Activated T-cell treated with anti-CD3 and anti-CD28 coated beads, Interleukin-2, amount 50 U/mL, for 72 hours (primary cell): ENCODE measurements around the gene CCNY. TPM values are rescaled to one million over a fixed set of nuclear protein-coding genes. Genes with fewer than 3 reads are reported as not detected.
A peak's percentile ranks its signal among the peaks of the same experiment; 100 is the strongest.

ENCODE experiments used
- ATAC-seq, 2 donors: fragments of 150-1000 bp; cut with Tn5 transposase; replicated peaks in 1 of 2; 2 replicates each; pipeline ENCODE4 v1.10.0; 2021; ENCODE audit warnings: moderate library complexity in 2 of 2, mild to moderate bottlenecking in 1 of 2
- DNase-seq, 2 donors: peaks; one replicate each; pipeline ENCODE4 v3.0.0; 2021 to 2022; ENCODE audit warnings: mixed read lengths in 1 of 2
- H3K27ac Mint-ChIP-seq: one replicate; pipeline ENCODE4 v1.8.0; 2022; ENCODE audit warnings: mild to moderate bottlenecking, moderate library complexity, mixed read lengths
- H3K27me3 Mint-ChIP-seq: one replicate; pipeline ENCODE4 v1.8.0; 2022; ENCODE audit warnings: low read depth, mixed read lengths
- H3K36me3 Mint-ChIP-seq, 2 donors: one replicate each; pipeline ENCODE4 v1.8.0; 2022; ENCODE audit warnings: mixed read lengths in 2 of 2, mild to moderate bottlenecking in 1 of 2; ENCODE audit not compliant: insufficient read depth in 2 of 2
- H3K4me1 Mint-ChIP-seq: one replicate; pipeline ENCODE4 v1.8.0; 2022; ENCODE audit warnings: low read depth, mixed read lengths
- H3K4me3 Mint-ChIP-seq, 2 donors: one replicate each; pipeline ENCODE4 v1.8.0; 2022; ENCODE audit warnings: mild to moderate bottlenecking in 2 of 2, mixed read lengths in 2 of 2, moderate library complexity in 2 of 2
- H3K9me3 Mint-ChIP-seq, 2 donors: one replicate each; pipeline ENCODE4 v1.8.0; 2022; ENCODE audit warnings: mixed read lengths in 2 of 2
- total RNA-seq, 2 donors: library from RNA; stranded (reverse); gene quantifications; one replicate each; pipeline ENCODE4 v1.2.3, GENCODE V29; 2022

The CCNY gene
- total RNA-seq, 2 donors from 2014 or later, result 54.1 to 78.6 TPM

DNA sequence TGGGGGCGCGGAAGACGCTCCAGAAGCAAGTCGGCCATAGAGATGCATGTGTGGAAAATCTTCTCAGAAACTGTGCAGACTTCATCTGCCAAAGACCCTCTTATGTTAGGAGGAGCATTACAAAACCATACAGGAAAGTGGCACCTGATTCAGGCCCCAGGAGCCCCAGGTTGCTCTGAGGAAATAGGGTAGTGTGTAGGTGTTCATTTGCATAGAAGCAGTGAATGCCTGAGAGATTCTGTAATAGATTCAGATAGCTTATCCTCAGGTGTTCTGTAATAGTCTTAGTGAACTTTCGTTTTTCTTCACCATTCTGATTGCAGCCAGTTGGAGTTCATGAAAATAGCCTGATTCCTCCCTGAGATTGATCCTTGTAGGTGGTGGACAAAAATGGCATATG, 162.4 kb downstream of the CCNY start:
- no peak for ATAC-seq
- Mint-ChIP-seq H3K36me3 (peaks cover 0 to 3% of the 10 kb centered on the region in 2 donors), H3K9me3 (no peaks in the 10 kb centered on the region), H3K27me3 (no peaks in the 10 kb centered on the region), H3K4me1 (peaks cover 24% of the 10 kb centered on the region), H3K27ac (no peak overlapping the region), H3K4me3 (peak overlapping the region in 1 of 2 donors; percentile 31)
- DNase-seq, result no peak

- ATAC-seq (no peak), DNase-seq (no peak)
- H3K27me3 Mint-ChIP-seq, result no peaks in the 10 kb centered on the region
- H3K9me3 Mint-ChIP-seq, result no peaks in the 10 kb centered on the region
- H3K4me3 Mint-ChIP-seq, result no peak overlapping the region
- no peak overlapping the region for H3K27ac Mint-ChIP-seq
- peaks cover 0 to 3% of the 10 kb centered on the region in 2 donors for H3K36me3 Mint-ChIP-seq
- peaks cover 16% of the 10 kb centered on the region for H3K4me1 Mint-ChIP-seq
These were observed 165.6 kb downstream of the CCNY start for GRCh38 chr10:35501923-35502322.

- ATAC-seq, result no peak
- no peak for DNase-seq
- Mint-ChIP-seq H3K4me3 (no peak overlapping the region), H3K27me3 (no peaks in the 10 kb centered on the region), H3K36me3 (peaks cover 0 to 3% of the 10 kb centered on the region in 2 donors), H3K4me1 (peaks cover 16% of the 10 kb centered on the region), H3K9me3 (no peaks in the 10 kb centered on the region), H3K27ac (no peak overlapping the region)
These were observed 166.4 kb downstream of the CCNY start for GRCh38 chr10:35502692-35503091.

GRCh38 chr10:35503578-35503977, 167.3 kb downstream of the CCNY start:
- DNase-seq (no peak), ATAC-seq (no peak)
- no peak overlapping the region for H3K27ac Mint-ChIP-seq
- H3K36me3 Mint-ChIP-seq, result peaks cover 0 to 3% of the 10 kb centered on the region in 2 donors
- H3K27me3 Mint-ChIP-seq, result no peaks in the 10 kb centered on the region
- no peaks in the 10 kb centered on the region for H3K9me3 Mint-ChIP-seq
- peaks cover 17% of the 10 kb centered on the region for H3K4me1 Mint-ChIP-seq
- no peak overlapping the region for H3K4me3 Mint-ChIP-seq

DNA sequence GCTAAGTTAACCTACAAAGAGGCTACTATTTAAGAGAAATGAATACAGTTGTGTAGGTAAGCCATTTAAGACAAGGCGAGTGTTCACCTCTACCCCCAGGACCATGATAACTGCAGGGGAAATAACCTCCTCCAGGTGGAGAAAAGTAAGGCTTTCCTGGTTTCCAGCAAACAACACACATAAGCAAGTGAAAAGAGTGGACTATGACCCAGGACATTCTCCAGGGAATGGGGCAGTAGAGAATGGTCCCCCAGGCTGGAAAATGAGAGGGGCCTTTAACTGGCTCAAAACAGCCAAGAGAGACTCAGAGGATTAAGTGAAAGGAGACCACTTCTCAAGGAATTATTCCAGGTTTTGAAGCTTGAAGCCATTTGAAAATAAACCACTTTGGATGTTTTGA, 167.8 kb downstream of the CCNY start:
- Mint-ChIP-seq H3K36me3 (no peaks in the 10 kb centered on the region), H3K27me3 (no peaks in the 10 kb centered on the region), H3K4me3 (no peak overlapping the region), H3K9me3 (no peaks in the 10 kb centered on the region), H3K27ac (no peak overlapping the region), H3K4me1 (peaks cover 11% of the 10 kb centered on the region)
- no peak for ATAC-seq
- DNase-seq, result no peak

- peaks cover 11% of the 10 kb centered on the region for H3K4me1 Mint-ChIP-seq
- no peak for ATAC-seq
- DNase-seq, result no peak
- H3K27me3 Mint-ChIP-seq, result no peaks in the 10 kb centered on the region
- H3K9me3 Mint-ChIP-seq, result no peaks in the 10 kb centered on the region
- H3K27ac Mint-ChIP-seq, result no peak overlapping the region
- H3K36me3 Mint-ChIP-seq, result peaks cover 0 to 2% of the 10 kb centered on the region in 2 donors
- no peak overlapping the region for H3K4me3 Mint-ChIP-seq
These were observed 169.0 kb downstream of the CCNY start for GRCh38 chr10:35505241-35505873.

DNA sequence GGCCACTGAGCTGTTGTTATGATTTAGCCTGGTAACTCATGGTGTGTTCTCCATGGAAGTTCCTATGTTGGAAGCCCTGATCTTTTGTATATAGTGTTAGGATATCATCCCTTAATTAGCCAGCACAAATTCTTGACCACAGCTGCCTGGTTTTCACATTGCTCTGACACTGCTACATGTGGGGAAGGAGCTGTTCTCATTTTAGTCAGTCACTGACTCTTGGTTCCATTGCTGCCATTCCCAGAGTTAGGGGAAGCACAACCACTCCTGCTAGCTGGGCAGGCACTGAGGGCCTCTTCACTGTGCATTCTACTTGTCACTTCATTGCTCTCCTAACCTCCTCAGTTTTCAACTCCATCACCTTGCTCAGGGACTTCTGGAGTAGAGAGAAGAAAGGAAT, 170.4 kb downstream of the CCNY start:
- no peak overlapping the region for H3K4me3 Mint-ChIP-seq
- no peak overlapping the region for H3K27ac Mint-ChIP-seq
- no peaks in the 10 kb centered on the region for H3K9me3 Mint-ChIP-seq
- DNase-seq (no peak), ATAC-seq (no peak)
- peaks cover 13% of the 10 kb centered on the region for H3K4me1 Mint-ChIP-seq
- H3K27me3 Mint-ChIP-seq, result no peaks in the 10 kb centered on the region
- H3K36me3 Mint-ChIP-seq, result peaks cover 0 to 6% of the 10 kb centered on the region in 2 donors

GRCh38 chr10:35507519-35508109, 171.3 kb downstream of the CCNY start:
- no peak for DNase-seq
- peaks cover 0 to 6% of the 10 kb centered on the region in 2 donors for H3K36me3 Mint-ChIP-seq
- no peaks in the 10 kb centered on the region for H3K9me3 Mint-ChIP-seq
- H3K27ac Mint-ChIP-seq, result no peak overlapping the region
- ATAC-seq, result no peak
- no peaks in the 10 kb centered on the region for H3K27me3 Mint-ChIP-seq
- peaks cover 21% of the 10 kb centered on the region for H3K4me1 Mint-ChIP-seq
- no peak overlapping the region for H3K4me3 Mint-ChIP-seq

DNA sequence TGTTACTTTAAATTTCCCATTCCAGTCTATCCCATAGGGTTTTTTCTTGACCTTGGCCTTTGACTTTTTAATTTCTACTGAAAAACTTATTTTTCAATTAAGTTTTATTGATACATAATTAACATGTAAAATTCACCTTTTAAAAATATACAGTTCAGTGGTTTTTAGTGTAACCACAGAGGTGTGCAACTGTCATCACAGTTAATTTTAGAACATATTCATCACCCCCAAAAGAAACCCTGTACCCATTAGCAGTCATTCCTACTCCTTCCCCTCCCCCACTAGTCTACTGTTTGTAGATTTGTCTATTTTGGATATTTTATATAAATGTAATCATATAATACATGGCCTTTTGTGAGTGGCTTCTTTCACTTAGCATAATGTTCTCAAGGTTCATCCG, 172.3 kb downstream of the CCNY start:
- H3K27ac Mint-ChIP-seq, result no peak overlapping the region
- H3K27me3 Mint-ChIP-seq, result no peaks in the 10 kb centered on the region
- H3K4me3 Mint-ChIP-seq, result no peak overlapping the region
- ATAC-seq, result no peak
- H3K36me3 Mint-ChIP-seq, result peaks cover 0 to 6% of the 10 kb centered on the region in 2 donors
- H3K4me1 Mint-ChIP-seq, result peaks cover 22% of the 10 kb centered on the region
- no peak for DNase-seq
- no peaks in the 10 kb centered on the region for H3K9me3 Mint-ChIP-seq

GRCh38 chr10:35510891-35511290, 174.6 kb downstream of the CCNY start:
- DNase-seq (no peak), ATAC-seq (no peak)
- Mint-ChIP-seq H3K27ac (no peak overlapping the region), H3K9me3 (no peaks in the 10 kb centered on the region), H3K27me3 (no peaks in the 10 kb centered on the region), H3K4me1 (peaks cover 25% of the 10 kb centered on the region), H3K4me3 (no peak overlapping the region), H3K36me3 (peaks cover 0 to 6% of the 10 kb centered on the region in 2 donors)

DNA sequence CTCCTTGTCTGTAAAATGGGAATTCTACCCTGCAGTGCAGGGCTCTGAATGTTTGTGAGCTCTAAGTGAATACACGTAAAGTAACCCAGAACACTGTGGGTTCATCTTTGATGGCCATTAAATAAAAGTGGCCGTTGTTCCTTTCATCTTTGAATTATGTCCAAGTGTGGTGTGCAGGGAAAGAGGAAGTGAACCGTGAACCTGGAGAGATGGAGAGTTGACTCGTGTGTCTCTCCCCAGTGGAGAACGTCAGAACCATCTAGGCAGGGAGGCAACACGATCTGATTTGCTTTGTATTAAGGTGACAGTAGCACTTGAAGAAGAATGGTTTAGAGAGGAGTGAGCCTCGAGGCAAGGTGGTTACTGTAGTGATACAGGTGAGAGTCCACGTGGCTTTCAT, 175.3 kb downstream of the CCNY start:
- ATAC-seq (no peak), DNase-seq (no peak)
- Mint-ChIP-seq H3K27me3 (no peaks in the 10 kb centered on the region), H3K4me1 (peaks cover 29% of the 10 kb centered on the region), H3K4me3 (no peak overlapping the region), H3K9me3 (no peaks in the 10 kb centered on the region), H3K27ac (no peak overlapping the region), H3K36me3 (peaks cover 0 to 6% of the 10 kb centered on the region in 2 donors)

DNA sequence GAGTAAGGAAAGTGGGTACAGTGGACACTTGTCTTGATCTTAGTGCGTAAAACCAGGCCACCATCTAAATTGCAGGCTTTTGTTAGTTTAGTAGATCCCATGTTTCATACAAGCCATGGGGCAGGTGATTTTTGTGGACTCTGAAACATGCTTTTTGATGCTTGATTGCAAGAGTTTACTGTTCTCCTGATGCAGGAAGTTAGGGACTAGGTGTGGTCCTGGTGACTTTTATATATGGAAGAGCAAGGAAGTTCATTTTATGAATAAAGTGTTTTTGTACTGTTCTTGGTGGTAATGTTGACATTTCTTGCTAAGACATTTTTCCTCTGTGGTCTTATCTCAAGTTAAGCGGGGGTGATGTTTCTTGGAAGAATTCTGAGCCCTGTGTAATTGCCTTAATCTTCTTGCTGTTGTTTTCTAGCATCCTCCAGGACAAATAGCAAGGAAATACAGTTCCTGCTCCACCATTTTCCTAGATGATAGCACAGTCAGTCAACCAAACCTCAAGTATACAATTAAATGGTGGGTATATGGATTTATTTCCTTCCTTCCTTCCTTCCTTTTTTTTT, 179.9 kb downstream of the CCNY start:
- Mint-ChIP-seq H3K9me3 (no peaks in the 10 kb centered on the region), H3K4me1 (peaks cover 23% of the 10 kb centered on the region), H3K27me3 (no peaks in the 10 kb centered on the region)

GRCh38 chr10:35517431-35518181, 181.3 kb downstream of the CCNY start:
- Mint-ChIP-seq H3K4me1 (peaks cover 13% of the 10 kb centered on the region), H3K36me3 (no peaks in the 10 kb centered on the region), H3K9me3 (no peaks in the 10 kb centered on the region), H3K4me3 (no peak overlapping the region), H3K27me3 (no peaks in the 10 kb centered on the region), H3K27ac (no peak overlapping the region)
- no peak for ATAC-seq
- DNase-seq, result no peak

More for the DNA sequence above, 179.9 kb downstream of the CCNY start:
- DNase-seq (no peak), ATAC-seq (no peak)
- H3K27ac Mint-ChIP-seq, result no peak overlapping the region
- peaks cover 0 to under 1% of the 10 kb centered on the region in 2 donors for H3K36me3 Mint-ChIP-seq
- H3K4me3 Mint-ChIP-seq, result no peak overlapping the region
